CD8-positive, alpha-beta memory T cell (primary cell): ENCODE results near the gene DNMT3L. TPM values are rescaled to one million over a fixed set of nuclear protein-coding genes. Genes with fewer than 3 reads are reported as not detected.
"Not testable (repeated sequence)": the region's sequence is repeated elsewhere in the genome, so short reads cannot be mapped to it uniquely, and the experiment has no call there.

ENCODE experiments used
- CTCF ChIA-PET: fragments of 350-600 bp; sonication (Branson Sonifier 250); formaldehyde crosslinking; loops from one replicate; lab custom pipeline; 2021; ENCODE audit warnings: antibody characterized with exemption; lab: Charles Lee
- POLR2A ChIA-PET: fragments of 350-600 bp; sonication (Branson Sonifier 250); formaldehyde crosslinking; loops from one replicate; lab custom pipeline; 2021; ENCODE audit warnings: antibody characterized with exemption; lab: Charles Lee
- DNase-seq, 5 donors: peaks; one replicate each; pipeline versions ENCODE4 v3.0.0 to v3.0.0-alpha.2; 2020 to 2022; ENCODE audit warnings: mixed read lengths in 1 of 5
- H3K27ac ChIP-seq: one replicate; pipeline ENCODE4 v1.7.0; 2013; ENCODE audit warnings: low read depth, mild to moderate bottlenecking, low read length, moderate library complexity
- H3K27me3 ChIP-seq: 2 replicates; pipeline ENCODE4 v1.7.0; 2013; ENCODE audit warnings: low read length, mild to moderate bottlenecking; ENCODE audit not compliant: insufficient read depth, poor library complexity, severe bottlenecking
- H3K36me3 ChIP-seq: 2 replicates; pipeline ENCODE4 v1.7.0; 2013; ENCODE audit warnings: mild to moderate bottlenecking, low read length, moderate library complexity; ENCODE audit not compliant: insufficient read depth
- H3K4me1 ChIP-seq: 2 replicates; pipeline ENCODE4 v1.7.0; 2013; ENCODE audit warnings: mild to moderate bottlenecking, low read length, moderate library complexity; ENCODE audit not compliant: insufficient read depth
- H3K4me3 ChIP-seq: 2 replicates; pipeline ENCODE4 v1.7.0; 2013; ENCODE audit warnings: mild to moderate bottlenecking, low read length
- H3K9me3 ChIP-seq: 2 replicates; pipeline ENCODE4 v1.7.0; 2013; ENCODE audit warnings: mild to moderate bottlenecking, low read length
- H3K27ac Mint-ChIP-seq, 8 donors: one replicate each; pipeline ENCODE4 v1.8.0; 2020 to 2021; ENCODE audit warnings: mixed read lengths in 8 of 8, mild to moderate bottlenecking in 6 of 8, inconsistent platforms in 3 of 8, moderate library complexity in 3 of 8
- H3K27me3 Mint-ChIP-seq, 2 donors: one replicate each; pipeline ENCODE4 v1.8.0; 2020 to 2021; ENCODE audit warnings: mixed read lengths in 2 of 2, mild to moderate bottlenecking in 1 of 2, moderate library complexity in 1 of 2
- H3K36me3 Mint-ChIP-seq, 3 donors: one replicate each; pipeline ENCODE4 v1.8.0; 2020 to 2021; ENCODE audit warnings: mixed read lengths in 3 of 3, inconsistent platforms in 1 of 3, mild to moderate bottlenecking in 1 of 3
- H3K4me1 Mint-ChIP-seq, 3 donors: one replicate each; pipeline ENCODE4 v1.8.0; 2020 to 2021; ENCODE audit warnings: mixed read lengths in 3 of 3, inconsistent platforms in 1 of 3, mild to moderate bottlenecking in 1 of 3
- H3K4me3 Mint-ChIP-seq, 7 donors: one replicate each; pipeline ENCODE4 v1.8.0; 2020 to 2021; ENCODE audit warnings: mixed read lengths in 7 of 7, mild to moderate bottlenecking in 6 of 7, moderate library complexity in 4 of 7, inconsistent platforms in 2 of 7
- H3K9me3 Mint-ChIP-seq, 5 donors: one replicate each; pipeline ENCODE4 v1.8.0; 2020 to 2022; ENCODE audit warnings: mixed read lengths in 5 of 5, mild to moderate bottlenecking in 3 of 5, moderate library complexity in 2 of 5, inconsistent platforms in 1 of 5
- polyA plus RNA-seq: library from polyadenylated mRNA; unstranded; fragments of 300-500 nt; fragmentation: Illumina TruSeq; gene quantifications from one replicate; pipeline ENCODE4 v1.2.3, GENCODE V29; 2021
- total RNA-seq, 2 experiments: library from RNA; stranded (reverse); gene quantifications; one replicate each; pipeline ENCODE4 v1.2.3, GENCODE V29; 2021

The DNMT3L gene
- total and polyA plus RNA-seq, 3 experiments from 2014 or later, result not detected

GRCh38 chr21:44211574-44211973, 50.1 kb downstream of the DNMT3L start:
- H3K4me3 ChIP-seq, H3K4me3 Mint-ChIP-seq, POLR2A ChIA-PET, H3K4me1 Mint-ChIP-seq, H3K27ac ChIP-seq, H3K36me3 ChIP-seq, H3K4me1 ChIP-seq, H3K9me3 Mint-ChIP-seq, H3K36me3 Mint-ChIP-seq, DNase-seq, CTCF ChIA-PET, H3K27me3 ChIP-seq, H3K9me3 ChIP-seq, H3K27ac Mint-ChIP-seq, H3K27me3 Mint-ChIP-seq: not testable (repeated sequence)

- H3K27ac Mint-ChIP-seq, H3K4me1 ChIP-seq, H3K9me3 Mint-ChIP-seq, H3K27me3 ChIP-seq, CTCF ChIA-PET, H3K36me3 Mint-ChIP-seq, H3K27me3 Mint-ChIP-seq, DNase-seq, H3K4me1 Mint-ChIP-seq, H3K27ac ChIP-seq, H3K36me3 ChIP-seq, POLR2A ChIA-PET, H3K9me3 ChIP-seq, H3K4me3 ChIP-seq, H3K4me3 Mint-ChIP-seq: not testable (repeated sequence)
These were observed 53.6 kb downstream of the DNMT3L start for GRCh38 chr21:44207860-44208646.

GRCh38 chr21:44206698-44207676, 54.7 kb downstream of the DNMT3L start:
- H3K9me3 Mint-ChIP-seq, H3K9me3 ChIP-seq, POLR2A ChIA-PET, CTCF ChIA-PET, H3K4me3 Mint-ChIP-seq, H3K27ac Mint-ChIP-seq, H3K36me3 Mint-ChIP-seq, H3K27ac ChIP-seq, H3K4me1 Mint-ChIP-seq, H3K4me1 ChIP-seq, H3K36me3 ChIP-seq, H3K4me3 ChIP-seq, DNase-seq, H3K27me3 ChIP-seq, H3K27me3 Mint-ChIP-seq: not testable (repeated sequence)

- H3K27me3 ChIP-seq, H3K27ac ChIP-seq, H3K9me3 Mint-ChIP-seq, CTCF ChIA-PET, H3K4me3 Mint-ChIP-seq, H3K4me1 Mint-ChIP-seq, POLR2A ChIA-PET, H3K36me3 Mint-ChIP-seq, H3K9me3 ChIP-seq, H3K4me3 ChIP-seq, H3K4me1 ChIP-seq, H3K36me3 ChIP-seq, DNase-seq, H3K27me3 Mint-ChIP-seq, H3K27ac Mint-ChIP-seq: not testable (repeated sequence)
These were observed 55.5 kb downstream of the DNMT3L start for GRCh38 chr21:44206187-44206586.

- H3K4me1 Mint-ChIP-seq, H3K27ac ChIP-seq, CTCF ChIA-PET, DNase-seq, H3K36me3 Mint-ChIP-seq, H3K4me3 Mint-ChIP-seq, H3K4me3 ChIP-seq, H3K4me1 ChIP-seq, POLR2A ChIA-PET, H3K9me3 ChIP-seq, H3K27me3 Mint-ChIP-seq, H3K36me3 ChIP-seq, H3K9me3 Mint-ChIP-seq, H3K27ac Mint-ChIP-seq, H3K27me3 ChIP-seq: not testable (repeated sequence)
These were observed 59.0 kb downstream of the DNMT3L start for GRCh38 chr21:44202590-44203299.

GRCh38 chr21:44199997-44200396, 61.7 kb downstream of the DNMT3L start:
- H3K27me3 Mint-ChIP-seq, H3K4me1 ChIP-seq, H3K4me3 Mint-ChIP-seq, H3K36me3 ChIP-seq, H3K9me3 Mint-ChIP-seq, H3K4me1 Mint-ChIP-seq, DNase-seq, H3K36me3 Mint-ChIP-seq, POLR2A ChIA-PET, H3K4me3 ChIP-seq, H3K27me3 ChIP-seq, H3K9me3 ChIP-seq, H3K27ac ChIP-seq, H3K27ac Mint-ChIP-seq, CTCF ChIA-PET: not testable (repeated sequence)

- no peak overlapping the region for H3K27ac ChIP-seq
- Mint-ChIP-seq H3K4me1 (no peaks in the 10 kb centered on the region), H3K36me3 (no peaks in the 10 kb centered on the region), H3K27ac (no peak overlapping the region), H3K27me3 (no peaks in the 10 kb centered on the region), H3K9me3 (no peaks in the 10 kb centered on the region), H3K4me3 (no peak overlapping the region)
- no peak for DNase-seq
- H3K9me3 ChIP-seq, result no peaks in the 10 kb centered on the region
- no peaks in the 10 kb centered on the region for H3K4me1 ChIP-seq
- H3K27me3 ChIP-seq, result no peaks in the 10 kb centered on the region
- no peak overlapping the region for H3K4me3 ChIP-seq
- ChIA-PET POLR2A (no interaction called here), CTCF (no interaction called here)
- H3K36me3 ChIP-seq, result no peaks in the 10 kb centered on the region
These were observed 62.2 kb downstream of the DNMT3L start for GRCh38 chr21:44199448-44199847.

- H3K36me3 Mint-ChIP-seq, H3K9me3 Mint-ChIP-seq, H3K4me3 ChIP-seq, H3K27me3 ChIP-seq, DNase-seq, H3K27ac Mint-ChIP-seq, H3K4me1 Mint-ChIP-seq, H3K36me3 ChIP-seq, H3K27ac ChIP-seq, H3K4me3 Mint-ChIP-seq, CTCF ChIA-PET, H3K27me3 Mint-ChIP-seq, H3K4me1 ChIP-seq, H3K9me3 ChIP-seq, POLR2A ChIA-PET: not testable (repeated sequence)
These were observed 64.6 kb downstream of the DNMT3L start for GRCh38 chr21:44197156-44197516.
